ENCODE data around the gene DUSP1. TPM values are rescaled to one million over a fixed set of nuclear protein-coding genes. Genes with fewer than 3 reads are reported as not detected.
"Not testable (repeated sequence)": the region's sequence is repeated elsewhere in the genome, so short reads cannot be mapped to it uniquely, and the experiment has no call there.

DUSP1 gene
- total and polyA plus RNA-seq, 9 of the 15 experiments (the other 6 are each of a cell fraction or from before 2014, with no cell fraction given): 2.1 to 14.2 (median 8.5) TPM

- 89% methylated on average over 2 of the region's 4 CpGs for WGBS (ENCODE audit: insufficient coverage, low coverage, missing lambda C conversion rate)
Observed at GRCh38 chr5:172784162-172784561, 13.2 kb upstream of the DUSP1 start.

GRCh38 chr5:172783319-172783718, 12.3 kb upstream of the DUSP1 start:
- DNase-seq (ENCODE audit: extremely low read depth in 1 of 4, low spot score in 3 of 4); H3K36me3 ChIP-seq (ENCODE audit: control insufficient read depth, insufficient read depth, low read length); ATAC-seq; H3K9me1 ChIP-seq (ENCODE audit: control insufficient read depth, insufficient read depth, low read length); H3K9ac ChIP-seq (ENCODE audit: insufficient read depth in 1 of 2, low read depth in 2 of 2, low read length in 2 of 2); FAIRE-seq; H3K79me2 ChIP-seq (ENCODE audit: control insufficient read depth, insufficient read depth, low read length); H3K4me2 ChIP-seq (ENCODE audit: insufficient read depth, low read length); H3K27me3 ChIP-seq (ENCODE audit: control insufficient read depth in 2 of 2, insufficient read depth in 2 of 2, low read length in 2 of 2); H4K20me1 ChIP-seq (replicated peaks; ENCODE audit: control insufficient read depth, insufficient read depth, low read length); H3K4me3 ChIP-seq; in situ Hi-C loops (cut with MboI); CTCF ChIA-PET (ENCODE audit: low intra/inter-chr PET ratio); H3K27ac ChIP-seq (ENCODE audit: extremely low read depth, low read depth, low read length); BruUV-seq (replicated peaks); H3K9me3 ChIP-seq (replicated peaks; ENCODE audit: control insufficient read depth, insufficient read depth, low read depth, low read length); H2AFZ ChIP-seq (ENCODE audit: low read depth, low read length); intact Hi-C loops (cut with micrococcal nuclease): not testable (repeated sequence)
- POLR2A ChIA-PET: interaction anchor here (6.9 kb wide), 1 partner anchor 12 kb away, joined by 51 read pairs; the partner anchor contains the start of gene DUSP1
- peak in 1 of 2 experiments; percentile 30; a peak in 1 of 4 replicates for TF ChIP-seq KDM1A (IDR thresholded peaks at IDR 0.05)
- TF ChIP-seq BCOR (IDR thresholded peaks at IDR 0.05): peak; percentile 59
- TF ChIP-seq ZNF121 (CRISPR knock-in tag; conservative IDR thresholded peaks at IDR 0.05): peak; percentile 98
- peak; percentile 27 for TF ChIP-seq RBM25 (IDR thresholded peaks at IDR 0.05; ENCODE audit: low read depth, low read length, severe bottlenecking)
- 82% methylated on average over 5 of the region's 5 CpGs for WGBS (ENCODE audit: insufficient coverage, low coverage, missing lambda C conversion rate)
- peaks cover 10 to 32% of the 10 kb centered on the region in 2 experiments for H3K4me1 ChIP-seq (replicated peaks in 1 of 2; ENCODE audit: control insufficient read depth in 2 of 2, insufficient read depth in 2 of 2, low read length in 2 of 2)

More at GRCh38 chr5:172784162-172784561, 13.2 kb upstream of the DUSP1 start:
- H2AFZ ChIP-seq (ENCODE audit: low read depth, low read length); H3K9me1 ChIP-seq (ENCODE audit: control insufficient read depth, insufficient read depth, low read length); intact Hi-C loops (cut with micrococcal nuclease); FAIRE-seq; H3K36me3 ChIP-seq (ENCODE audit: control insufficient read depth, insufficient read depth, low read length); H4K20me1 ChIP-seq (replicated peaks; ENCODE audit: control insufficient read depth, insufficient read depth, low read length); H3K27ac ChIP-seq (ENCODE audit: extremely low read depth, low read depth, low read length); DNase-seq (ENCODE audit: extremely low read depth in 1 of 4, low spot score in 3 of 4); ATAC-seq; H3K9me3 ChIP-seq (replicated peaks; ENCODE audit: control insufficient read depth, insufficient read depth, low read depth, low read length); in situ Hi-C loops (cut with MboI); H3K79me2 ChIP-seq (ENCODE audit: control insufficient read depth, insufficient read depth, low read length); BruUV-seq (replicated peaks); H3K4me3 ChIP-seq; H3K4me2 ChIP-seq (ENCODE audit: insufficient read depth, low read length); CTCF ChIA-PET (ENCODE audit: low intra/inter-chr PET ratio); H3K9ac ChIP-seq (ENCODE audit: insufficient read depth in 1 of 2, low read depth in 2 of 2, low read length in 2 of 2); H3K27me3 ChIP-seq (ENCODE audit: control insufficient read depth in 2 of 2, insufficient read depth in 2 of 2, low read length in 2 of 2): not testable (repeated sequence)
- POLR2A ChIA-PET: interaction anchor here (6.9 kb wide), 1 partner anchor 13 kb away, joined by 51 read pairs; the partner anchor contains the start of gene DUSP1
- peaks cover 16 to 28% of the 10 kb centered on the region in 2 experiments for H3K4me1 ChIP-seq (replicated peaks in 1 of 2; ENCODE audit: control insufficient read depth in 2 of 2, insufficient read depth in 2 of 2, low read length in 2 of 2)
